ENCODE results near the gene CA10. TPM values are rescaled to one million over a fixed set of nuclear protein-coding genes. Genes with fewer than 3 reads are reported as not detected.

CA10 gene
- total RNA-seq, 1 experiment from 2014 or later = not detected

- no peaks in the 10 kb centered on the region for H3K4me1 ChIP-seq (ENCODE audit: insufficient read depth, low read length, poor library complexity, severe bottlenecking)
- intact Hi-C loops (cut with micrococcal nuclease; ENCODE audit: unreplicated experiment) = no loop called here
- DNase-seq (ENCODE audit: low spot score) = no peak
- no peaks in the 10 kb centered on the region for H3K36me3 ChIP-seq (ENCODE audit: insufficient read depth, low read length, poor library complexity, severe bottlenecking)
- no peak overlapping the region for H3K4me3 ChIP-seq (ENCODE audit: low read depth, low read length, poor library complexity, severe bottlenecking)
- H3K27ac ChIP-seq (ENCODE audit: low read depth, low read length, poor library complexity, severe bottlenecking) = no peak overlapping the region
- ChIA-PET POLR2A (ENCODE audit: low non-redundant PET) (no interaction called here), CTCF (no interaction called here)
- no peaks in the 10 kb centered on the region for H3K27me3 ChIP-seq (replicated peaks; ENCODE audit: insufficient read depth, low read depth, low read length, poor library complexity)
- no peaks in the 10 kb centered on the region for H3K9me3 ChIP-seq (ENCODE audit: low read depth, low read length, poor library complexity, severe bottlenecking)
- BruUV-seq (replicated peaks) = no TSS peak
- no peak for TF ChIP-seq CTCF (conservative IDR thresholded peaks at IDR 0.05; ENCODE audit: low read depth, low read length)
- no peak for TF ChIP-seq EZH2 (IDR thresholded peaks at IDR 0.05; ENCODE audit: borderline replicate concordance, low read depth, low read length, poor library complexity, severe bottlenecking)
Observed at GRCh38 chr17:51828901-51829300, 329.6 kb downstream of the CA10 start.

DNA sequence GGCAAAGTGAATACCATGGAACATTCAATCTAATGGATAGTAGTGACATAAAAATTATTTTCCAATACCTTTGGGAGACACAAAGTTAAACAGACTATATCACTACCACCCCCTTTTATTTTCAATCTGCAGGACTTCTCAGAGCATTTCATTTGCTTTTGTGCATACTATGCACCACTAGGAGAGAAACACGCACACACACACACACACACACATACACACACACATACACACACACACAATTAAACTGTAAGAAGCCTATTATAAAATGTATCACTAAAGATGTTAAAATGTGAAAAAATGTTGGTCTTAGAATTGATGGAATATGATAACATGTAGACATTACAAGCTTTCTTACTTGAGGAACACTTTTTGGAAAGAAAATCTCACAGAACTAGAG, 331.4 kb downstream of the CA10 start:
- H3K36me3 ChIP-seq (ENCODE audit: insufficient read depth, low read length, poor library complexity, severe bottlenecking) = no peaks in the 10 kb centered on the region
- no peak for DNase-seq (ENCODE audit: low spot score)
- BruUV-seq (replicated peaks) = no TSS peak
- TF ChIP-seq CTCF (conservative IDR thresholded peaks at IDR 0.05; ENCODE audit: low read depth, low read length) (no peak), EZH2 (IDR thresholded peaks at IDR 0.05; ENCODE audit: borderline replicate concordance, low read depth, low read length, poor library complexity, severe bottlenecking) (no peak)
- H3K27ac ChIP-seq (ENCODE audit: low read depth, low read length, poor library complexity, severe bottlenecking) = no peak overlapping the region
- H3K27me3 ChIP-seq (replicated peaks; ENCODE audit: insufficient read depth, low read depth, low read length, poor library complexity) = no peaks in the 10 kb centered on the region
- H3K9me3 ChIP-seq (ENCODE audit: low read depth, low read length, poor library complexity, severe bottlenecking) = no peaks in the 10 kb centered on the region
- no peak overlapping the region for H3K4me3 ChIP-seq (ENCODE audit: low read depth, low read length, poor library complexity, severe bottlenecking)
- ChIA-PET POLR2A (ENCODE audit: low non-redundant PET) (no interaction called here), CTCF (no interaction called here)
- no peaks in the 10 kb centered on the region for H3K4me1 ChIP-seq (ENCODE audit: insufficient read depth, low read length, poor library complexity, severe bottlenecking)
- intact Hi-C loops (cut with micrococcal nuclease; ENCODE audit: unreplicated experiment) = no loop called here

- Histone ChIP-seq H3K36me3 (ENCODE audit: insufficient read depth, low read length, poor library complexity, severe bottlenecking) (no peaks in the 10 kb centered on the region), H3K9me3 (ENCODE audit: low read depth, low read length, poor library complexity, severe bottlenecking) (no peaks in the 10 kb centered on the region), H3K27ac (ENCODE audit: low read depth, low read length, poor library complexity, severe bottlenecking) (no peak overlapping the region), H3K4me3 (ENCODE audit: low read depth, low read length, poor library complexity, severe bottlenecking) (no peak overlapping the region), H3K27me3 (replicated peaks; ENCODE audit: insufficient read depth, low read depth, low read length, poor library complexity) (no peaks in the 10 kb centered on the region), H3K4me1 (ENCODE audit: insufficient read depth, low read length, poor library complexity, severe bottlenecking) (no peaks in the 10 kb centered on the region)
- POLR2A ChIA-PET (ENCODE audit: low non-redundant PET) = no interaction called here
- no peak for DNase-seq (ENCODE audit: low spot score)
- CTCF ChIA-PET = no interaction called here
- TF ChIP-seq CTCF (conservative IDR thresholded peaks at IDR 0.05; ENCODE audit: low read depth, low read length) (no peak), EZH2 (IDR thresholded peaks at IDR 0.05; ENCODE audit: borderline replicate concordance, low read depth, low read length, poor library complexity, severe bottlenecking) (no peak)
- BruUV-seq (replicated peaks) = no TSS peak
- intact Hi-C loops (cut with micrococcal nuclease; ENCODE audit: unreplicated experiment) = no loop called here
Observed at GRCh38 chr17:51820766-51821165, 337.7 kb downstream of the CA10 start.

Measured in A673 (cell line).